Measurements from ENCODE around the gene CEP41.
"Not testable (repeated sequence)": the region's sequence is repeated elsewhere in the genome, so short reads cannot be mapped to it uniquely, and the experiment has no call there.

- not testable (repeated sequence) for TF ChIP-seq CTCF, POLR2A (IDR thresholded peaks at IDR 0.05)
Observed at GRCh38 chr7:130376461-130376860, 64.4 kb downstream of the CEP41 start.

Data from sigmoid colon (tissue), 3 donors.